ENCODE results near the gene UBAC2.

Gene UBAC2

DNA sequence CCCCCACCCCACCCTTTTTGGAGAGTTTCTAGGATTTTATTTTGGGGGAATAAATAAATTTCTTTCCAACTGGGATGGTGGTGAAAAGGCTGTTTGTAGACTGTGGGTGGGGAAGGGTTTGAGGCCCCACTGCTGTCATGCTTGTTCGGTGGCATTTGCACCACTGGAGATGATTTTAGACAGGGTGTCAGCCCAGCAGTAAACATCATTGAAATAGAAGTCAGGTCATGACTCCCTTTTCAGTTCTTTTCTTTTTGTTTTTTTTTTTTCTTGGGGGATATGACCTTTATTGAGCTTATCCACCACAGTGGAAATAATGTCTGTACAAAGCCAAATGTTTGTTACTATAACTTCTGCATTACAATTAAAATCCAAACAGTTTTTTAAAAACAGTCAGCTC, 14.1 kb downstream of the UBAC2 start:
- H3K27ac ChIP-seq (ENCODE audit: low read length), result no peak overlapping the region
- H3K9me3 ChIP-seq (ENCODE audit: control insufficient read depth in 2 of 2, low read length in 2 of 2), result no peaks in the 10 kb centered on the region
- H3K36me3 ChIP-seq (ENCODE audit: control insufficient read depth in 2 of 2, insufficient read depth in 2 of 2, low read length in 2 of 2), result peaks cover 0 to 2% of the 10 kb centered on the region in 2 donors
- no peak overlapping the region for H3K4me3 ChIP-seq (ENCODE audit: low read length in 2 of 2)
- no peak overlapping the region for H3K9ac ChIP-seq (ENCODE audit: low read length in 2 of 2)
- H3K27me3 ChIP-seq (ENCODE audit: control insufficient read depth in 1 of 2, insufficient read depth in 2 of 2, low read length in 2 of 2), result no peaks in the 10 kb centered on the region
- H3K4me1 ChIP-seq (ENCODE audit: control insufficient read depth, insufficient read depth, low read length), result peaks cover 15% of the 10 kb centered on the region

- H3K36me3 ChIP-seq (ENCODE audit: control insufficient read depth in 2 of 2, insufficient read depth in 2 of 2, low read length in 2 of 2), result peaks cover 0 to 2% of the 10 kb centered on the region in 2 donors
- no peaks in the 10 kb centered on the region for H3K27me3 ChIP-seq (ENCODE audit: control insufficient read depth in 1 of 2, insufficient read depth in 2 of 2, low read length in 2 of 2)
- H3K9me3 ChIP-seq (ENCODE audit: control insufficient read depth in 2 of 2, low read length in 2 of 2), result no peaks in the 10 kb centered on the region
- no peak overlapping the region for H3K9ac ChIP-seq (ENCODE audit: low read length in 2 of 2)
- peaks cover 15% of the 10 kb centered on the region for H3K4me1 ChIP-seq (ENCODE audit: control insufficient read depth, insufficient read depth, low read length)
- H3K4me3 ChIP-seq (ENCODE audit: low read length in 2 of 2), result no peak overlapping the region
- no peak overlapping the region for H3K27ac ChIP-seq (ENCODE audit: low read length)
Observed at GRCh38 chr13:99215184-99215830, 14.7 kb downstream of the UBAC2 start.

GRCh38 chr13:99217461-99218110, 16.9 kb downstream of the UBAC2 start:
- no peak overlapping the region for H3K4me3 ChIP-seq (ENCODE audit: low read length in 2 of 2)
- H3K27me3 ChIP-seq (ENCODE audit: control insufficient read depth in 1 of 2, insufficient read depth in 2 of 2, low read length in 2 of 2), result no peaks in the 10 kb centered on the region
- H3K9ac ChIP-seq (ENCODE audit: low read length in 2 of 2), result no peak overlapping the region
- no peaks in the 10 kb centered on the region for H3K36me3 ChIP-seq (ENCODE audit: control insufficient read depth in 2 of 2, insufficient read depth in 2 of 2, low read length in 2 of 2)
- H3K27ac ChIP-seq (ENCODE audit: low read length), result no peak overlapping the region
- H3K9me3 ChIP-seq (ENCODE audit: control insufficient read depth in 2 of 2, low read length in 2 of 2), result no peaks in the 10 kb centered on the region
- peaks cover 15% of the 10 kb centered on the region for H3K4me1 ChIP-seq (ENCODE audit: control insufficient read depth, insufficient read depth, low read length)

GRCh38 chr13:99218126-99218525, 17.5 kb downstream of the UBAC2 start:
- H3K4me3 ChIP-seq (ENCODE audit: low read length in 2 of 2), result no peak overlapping the region
- H3K9ac ChIP-seq (ENCODE audit: low read length in 2 of 2), result no peak overlapping the region
- H3K4me1 ChIP-seq (ENCODE audit: control insufficient read depth, insufficient read depth, low read length), result peaks cover 15% of the 10 kb centered on the region
- H3K27ac ChIP-seq (ENCODE audit: low read length), result no peak overlapping the region
- H3K27me3 ChIP-seq (ENCODE audit: control insufficient read depth in 1 of 2, insufficient read depth in 2 of 2, low read length in 2 of 2), result no peaks in the 10 kb centered on the region
- H3K9me3 ChIP-seq (ENCODE audit: control insufficient read depth in 2 of 2, low read length in 2 of 2), result no peaks in the 10 kb centered on the region
- no peaks in the 10 kb centered on the region for H3K36me3 ChIP-seq (ENCODE audit: control insufficient read depth in 2 of 2, insufficient read depth in 2 of 2, low read length in 2 of 2)

DNA sequence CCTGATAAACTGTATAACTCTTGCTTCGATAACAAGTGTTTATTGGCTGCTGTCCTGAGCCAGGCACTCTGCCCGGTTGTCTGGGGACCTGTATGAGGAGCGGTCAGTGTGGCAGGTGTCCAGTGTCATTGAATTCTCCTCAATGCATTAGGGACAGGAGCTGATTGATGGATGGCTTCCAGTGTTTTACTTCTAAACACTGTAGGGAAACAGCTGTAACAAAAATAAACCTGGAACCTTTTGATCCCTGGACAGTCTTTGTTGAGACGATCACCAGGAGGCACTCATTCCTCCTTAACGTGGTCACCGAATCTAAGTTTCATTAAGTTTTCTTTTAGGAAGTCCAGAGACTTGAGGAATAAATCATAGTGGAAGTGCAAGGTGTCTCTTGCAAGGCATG, 17.9 kb downstream of the UBAC2 start:
- Histone ChIP-seq H3K36me3 (ENCODE audit: control insufficient read depth in 2 of 2, insufficient read depth in 2 of 2, low read length in 2 of 2) (no peaks in the 10 kb centered on the region), H3K4me1 (ENCODE audit: control insufficient read depth, insufficient read depth, low read length) (peaks cover 15% of the 10 kb centered on the region), H3K9me3 (ENCODE audit: control insufficient read depth in 2 of 2, low read length in 2 of 2) (no peaks in the 10 kb centered on the region), H3K27ac (ENCODE audit: low read length) (no peak overlapping the region), H3K9ac (ENCODE audit: low read length in 2 of 2) (no peak overlapping the region), H3K4me3 (ENCODE audit: low read length in 2 of 2) (no peak overlapping the region), H3K27me3 (ENCODE audit: control insufficient read depth in 1 of 2, insufficient read depth in 2 of 2, low read length in 2 of 2) (no peaks in the 10 kb centered on the region)

DNA sequence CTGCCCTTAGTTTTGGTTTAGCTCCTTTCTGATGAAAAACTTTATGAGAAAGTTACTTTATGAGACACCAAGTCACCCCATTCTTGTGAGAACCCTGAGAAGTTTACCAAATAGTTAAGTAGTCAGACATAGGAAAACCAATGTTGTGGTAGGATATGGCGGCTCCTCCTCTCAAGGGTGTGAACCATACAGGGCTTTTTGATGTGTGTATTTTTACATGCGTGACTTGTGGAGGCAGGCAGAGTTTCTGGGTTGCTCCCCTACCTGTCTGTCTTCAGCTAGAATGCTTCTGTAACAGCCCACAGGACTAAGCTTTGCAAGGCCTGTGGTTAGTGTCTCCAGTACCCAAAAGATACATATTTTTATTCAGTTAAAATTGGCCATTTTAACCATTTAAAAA, 18.3 kb downstream of the UBAC2 start:
- no peak overlapping the region for H3K9ac ChIP-seq (ENCODE audit: low read length in 2 of 2)
- no peak overlapping the region for H3K27ac ChIP-seq (ENCODE audit: low read length)
- H3K4me3 ChIP-seq (ENCODE audit: low read length in 2 of 2), result no peak overlapping the region
- no peaks in the 10 kb centered on the region for H3K36me3 ChIP-seq (ENCODE audit: control insufficient read depth in 2 of 2, insufficient read depth in 2 of 2, low read length in 2 of 2)
- no peaks in the 10 kb centered on the region for H3K9me3 ChIP-seq (ENCODE audit: control insufficient read depth in 2 of 2, low read length in 2 of 2)
- peaks cover 15% of the 10 kb centered on the region for H3K4me1 ChIP-seq (ENCODE audit: control insufficient read depth, insufficient read depth, low read length)
- no peaks in the 10 kb centered on the region for H3K27me3 ChIP-seq (ENCODE audit: control insufficient read depth in 1 of 2, insufficient read depth in 2 of 2, low read length in 2 of 2)

- no peak overlapping the region for H3K9ac ChIP-seq (ENCODE audit: low read length in 2 of 2)
- H3K27ac ChIP-seq (ENCODE audit: low read length), result no peak overlapping the region
- peaks cover 10% of the 10 kb centered on the region for H3K4me1 ChIP-seq (ENCODE audit: control insufficient read depth, insufficient read depth, low read length)
- H3K4me3 ChIP-seq (ENCODE audit: low read length in 2 of 2), result no peak overlapping the region
- H3K36me3 ChIP-seq (ENCODE audit: control insufficient read depth in 2 of 2, insufficient read depth in 2 of 2, low read length in 2 of 2), result no peaks in the 10 kb centered on the region
- no peaks in the 10 kb centered on the region for H3K27me3 ChIP-seq (ENCODE audit: control insufficient read depth in 1 of 2, insufficient read depth in 2 of 2, low read length in 2 of 2)
- H3K9me3 ChIP-seq (ENCODE audit: control insufficient read depth in 2 of 2, low read length in 2 of 2), result no peaks in the 10 kb centered on the region
Observed at GRCh38 chr13:99220199-99220935, 19.7 kb downstream of the UBAC2 start.

GRCh38 chr13:99221567-99222239, 21.0 kb downstream of the UBAC2 start:
- Histone ChIP-seq H3K27ac (ENCODE audit: low read length) (no peak overlapping the region), H3K9me3 (ENCODE audit: control insufficient read depth in 2 of 2, low read length in 2 of 2) (no peaks in the 10 kb centered on the region), H3K36me3 (ENCODE audit: control insufficient read depth in 2 of 2, insufficient read depth in 2 of 2, low read length in 2 of 2) (no peaks in the 10 kb centered on the region), H3K9ac (ENCODE audit: low read length in 2 of 2) (no peak overlapping the region), H3K4me3 (ENCODE audit: low read length in 2 of 2) (no peak overlapping the region), H3K4me1 (ENCODE audit: control insufficient read depth, insufficient read depth, low read length) (peaks cover 12% of the 10 kb centered on the region), H3K27me3 (ENCODE audit: control insufficient read depth in 1 of 2, insufficient read depth in 2 of 2, low read length in 2 of 2) (no peaks in the 10 kb centered on the region)

GRCh38 chr13:99223587-99223986, 22.9 kb downstream of the UBAC2 start:
- no peaks in the 10 kb centered on the region for H3K27me3 ChIP-seq (ENCODE audit: control insufficient read depth in 1 of 2, insufficient read depth in 2 of 2, low read length in 2 of 2)
- H3K4me3 ChIP-seq (ENCODE audit: low read length in 2 of 2), result no peak overlapping the region
- H3K9me3 ChIP-seq (ENCODE audit: control insufficient read depth in 2 of 2, low read length in 2 of 2), result no peaks in the 10 kb centered on the region
- no peak overlapping the region for H3K9ac ChIP-seq (ENCODE audit: low read length in 2 of 2)
- peaks cover 0 to 3% of the 10 kb centered on the region in 2 donors for H3K36me3 ChIP-seq (ENCODE audit: control insufficient read depth in 2 of 2, insufficient read depth in 2 of 2, low read length in 2 of 2)
- H3K4me1 ChIP-seq (ENCODE audit: control insufficient read depth, insufficient read depth, low read length), result peaks cover 5% of the 10 kb centered on the region
- H3K27ac ChIP-seq (ENCODE audit: low read length), result no peak overlapping the region

DNA sequence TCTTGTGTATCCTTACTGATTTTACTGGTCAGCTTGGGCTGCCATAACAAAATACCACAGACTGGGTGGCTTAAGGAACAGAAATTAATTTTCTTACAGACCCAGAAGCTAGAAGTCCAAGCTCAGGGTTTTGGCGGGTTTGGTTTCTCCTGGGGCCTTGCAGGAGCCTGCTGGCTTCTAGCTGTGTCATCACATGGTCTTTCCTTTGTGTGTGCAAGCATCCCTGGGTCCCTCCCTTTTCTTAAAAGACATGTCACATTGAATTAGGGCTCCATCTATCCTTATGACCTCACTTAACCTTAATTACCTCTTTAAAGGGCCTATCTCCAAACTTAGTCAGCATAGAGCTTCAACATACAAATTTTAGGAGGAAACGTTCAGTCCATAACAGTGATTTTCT, 23.4 kb downstream of the UBAC2 start:
- Histone ChIP-seq H3K9ac (ENCODE audit: low read length in 2 of 2) (no peak overlapping the region), H3K4me1 (ENCODE audit: control insufficient read depth, insufficient read depth, low read length) (peaks cover 7% of the 10 kb centered on the region), H3K4me3 (ENCODE audit: low read length in 2 of 2) (no peak overlapping the region), H3K9me3 (ENCODE audit: control insufficient read depth in 2 of 2, low read length in 2 of 2) (no peaks in the 10 kb centered on the region), H3K36me3 (ENCODE audit: control insufficient read depth in 2 of 2, insufficient read depth in 2 of 2, low read length in 2 of 2) (peaks cover 0 to 3% of the 10 kb centered on the region in 2 donors), H3K27ac (ENCODE audit: low read length) (no peak overlapping the region), H3K27me3 (ENCODE audit: control insufficient read depth in 1 of 2, insufficient read depth in 2 of 2, low read length in 2 of 2) (no peaks in the 10 kb centered on the region)
